Breast epithelium (tissue), 4 donors: ENCODE data around the gene RASSF10. TPM values are rescaled to one million over a fixed set of nuclear protein-coding genes. Genes with fewer than 3 reads are reported as not detected.
A peak's percentile ranks its signal among the peaks of the same experiment; 100 is the strongest.
"Not testable (repeated sequence)": the region's sequence is repeated elsewhere in the genome, so short reads cannot be mapped to it uniquely, and the experiment has no call there.

Source experiments
- DNase-seq, 2 donors: peaks; one replicate each; pipeline ENCODE4 v3.0.0-alpha.2; 2019; ENCODE audit warnings: low spot score in 2 of 2
- H3K27ac ChIP-seq, 2 donors: fragments of 200-600 bp; sonication (generic) in 1 of 2; one replicate each; pipeline ENCODE4 v1.5.1; 2016 to 2019; ENCODE audit warnings: mild to moderate bottlenecking in 1 of 2
- H3K27me3 ChIP-seq, 2 donors: fragments of 200-600 bp; sonication (generic) in 1 of 2; one replicate each; pipeline versions ENCODE4 v1.5.1 to v1.6.0; 2017 to 2019; ENCODE audit warnings: control low read depth in 1 of 2, mild to moderate bottlenecking in 1 of 2
- H3K36me3 ChIP-seq: fragments of 200-600 bp; one replicate; pipeline ENCODE4 v1.5.1; 2019
- H3K4me1 ChIP-seq, 2 donors: fragments of 200-600 bp; sonication (generic); one replicate each; pipeline ENCODE4 v1.5.1; 2016 to 2019; ENCODE audit warnings: control low read depth in 1 of 2
- H3K4me3 ChIP-seq, 3 donors: fragments of 200-600 bp; sonication (generic); 1 replicate in 2 of 3; 2 replicates in 1 of 3; pipeline ENCODE4 v1.5.1; 2016 to 2019; ENCODE audit warnings: mild to moderate bottlenecking in 3 of 3, moderate library complexity in 2 of 3
- H3K9me3 ChIP-seq, 2 donors: fragments of 200-600 bp; sonication (generic) in 1 of 2; one replicate each; pipeline ENCODE4 v1.5.1; 2016 to 2019; ENCODE audit warnings: control low read depth in 1 of 2
- POLR2A ChIP-seq: fragments of 450-650 bp; IDR thresholded peaks from one replicate; pipeline ENCODE4 v1.6.1; 2016; ENCODE audit warnings: antibody characterized with exemption, mild to moderate bottlenecking, moderate library complexity
- POLR2AphosphoS5 ChIP-seq, 3 donors: sonication (generic); formaldehyde crosslinking; IDR thresholded peaks; one replicate each; pipeline ENCODE4 v1.6.1; 2017; ENCODE audit warnings: antibody characterized with exemption in 3 of 3
- intact Hi-C: fragments of 100-400 bp; cut with DNase I; formaldehyde crosslinking; loops from one replicate; pipeline ENCODE4 v1.15.1; 2023; ENCODE audit warnings: low total_unique reads
- total RNA-seq, 3 donors: library from RNA; depleted of rRNA; stranded (reverse); fragments of >200 nt; gene quantifications; one replicate each; pipeline ENCODE4 v1.1.0, GENCODE V29; 2016
- TF ChIP-seq, protein P1 (sequence below), 3 donors: fragments of 450-650 bp; IDR thresholded peaks; one replicate each; pipeline ENCODE4 v1.5.1; 2016 to 2017; ENCODE audit warnings: antibody characterized with exemption in 3 of 3, mild to moderate bottlenecking in 3 of 3, moderate library complexity in 3 of 3

RASSF10 gene
- total RNA-seq, 3 donors from 2014 or later: 0.16 to 9.7 (median 3.9) TPM

DNA sequence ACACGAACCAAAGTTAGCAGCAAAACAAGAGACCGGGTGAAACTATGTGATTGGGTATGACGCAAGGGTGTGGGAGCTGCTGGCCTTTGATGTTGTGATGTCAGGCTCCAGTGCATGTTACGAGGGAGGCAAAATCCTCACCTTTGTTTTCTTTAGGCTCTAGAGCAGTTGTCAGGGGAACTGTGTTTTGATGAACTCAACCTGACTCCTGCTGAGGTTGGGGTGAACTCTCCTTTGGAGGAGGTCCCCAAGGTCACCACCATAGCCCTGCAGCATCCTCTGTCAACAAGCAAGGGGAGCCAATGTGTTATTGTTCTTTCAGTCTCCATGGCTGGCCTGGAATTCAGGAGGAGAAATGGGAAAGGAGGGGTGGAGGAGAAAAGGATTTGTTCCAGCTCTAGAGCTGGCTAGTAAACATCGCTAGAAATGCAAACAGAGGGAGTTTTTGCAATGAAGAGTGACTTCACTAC is 33.8 kb downstream of the RASSF10 start:
- no peaks in the 10 kb centered on the region for H3K9me3 ChIP-seq
- H3K4me3 ChIP-seq: no peak overlapping the region
- no peaks in the 10 kb centered on the region for H3K36me3 ChIP-seq
- DNase-seq: no peak
- H3K4me1 ChIP-seq: no peaks in the 10 kb centered on the region
- no peaks in the 10 kb centered on the region for H3K27me3 ChIP-seq
- intact Hi-C loops: no loop called here
- no peak for TF ChIP-seq POLR2AphosphoS5 (IDR thresholded peaks at IDR 0.05)
- TF ChIP-seq, protein P1, sequence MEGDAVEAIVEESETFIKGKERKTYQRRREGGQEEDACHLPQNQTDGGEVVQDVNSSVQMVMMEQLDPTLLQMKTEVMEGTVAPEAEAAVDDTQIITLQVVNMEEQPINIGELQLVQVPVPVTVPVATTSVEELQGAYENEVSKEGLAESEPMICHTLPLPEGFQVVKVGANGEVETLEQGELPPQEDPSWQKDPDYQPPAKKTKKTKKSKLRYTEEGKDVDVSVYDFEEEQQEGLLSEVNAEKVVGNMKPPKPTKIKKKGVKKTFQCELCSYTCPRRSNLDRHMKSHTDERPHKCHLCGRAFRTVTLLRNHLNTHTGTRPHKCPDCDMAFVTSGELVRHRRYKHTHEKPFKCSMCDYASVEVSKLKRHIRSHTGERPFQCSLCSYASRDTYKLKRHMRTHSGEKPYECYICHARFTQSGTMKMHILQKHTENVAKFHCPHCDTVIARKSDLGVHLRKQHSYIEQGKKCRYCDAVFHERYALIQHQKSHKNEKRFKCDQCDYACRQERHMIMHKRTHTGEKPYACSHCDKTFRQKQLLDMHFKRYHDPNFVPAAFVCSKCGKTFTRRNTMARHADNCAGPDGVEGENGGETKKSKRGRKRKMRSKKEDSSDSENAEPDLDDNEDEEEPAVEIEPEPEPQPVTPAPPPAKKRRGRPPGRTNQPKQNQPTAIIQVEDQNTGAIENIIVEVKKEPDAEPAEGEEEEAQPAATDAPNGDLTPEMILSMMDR (IDR thresholded peaks at IDR 0.05): no peak
- no peak for TF ChIP-seq POLR2A
- peak overlapping the region; percentile 13 to 23 for H3K27ac ChIP-seq

GRCh38 chr11:13043912-13044628 is 35.0 kb downstream of the RASSF10 start:
- Histone ChIP-seq H3K27ac (no peak overlapping the region), H3K4me1 (no peaks in the 10 kb centered on the region), H3K4me3 (no peak overlapping the region), H3K36me3 (no peaks in the 10 kb centered on the region), H3K9me3 (no peaks in the 10 kb centered on the region), H3K27me3 (no peaks in the 10 kb centered on the region)
- no peak for TF ChIP-seq POLR2AphosphoS5 (IDR thresholded peaks at IDR 0.05)
- TF ChIP-seq POLR2A: no peak
- TF ChIP-seq, protein P1 (IDR thresholded peaks at IDR 0.05): no peak
- intact Hi-C loops: no loop called here
- no peak for DNase-seq

DNA sequence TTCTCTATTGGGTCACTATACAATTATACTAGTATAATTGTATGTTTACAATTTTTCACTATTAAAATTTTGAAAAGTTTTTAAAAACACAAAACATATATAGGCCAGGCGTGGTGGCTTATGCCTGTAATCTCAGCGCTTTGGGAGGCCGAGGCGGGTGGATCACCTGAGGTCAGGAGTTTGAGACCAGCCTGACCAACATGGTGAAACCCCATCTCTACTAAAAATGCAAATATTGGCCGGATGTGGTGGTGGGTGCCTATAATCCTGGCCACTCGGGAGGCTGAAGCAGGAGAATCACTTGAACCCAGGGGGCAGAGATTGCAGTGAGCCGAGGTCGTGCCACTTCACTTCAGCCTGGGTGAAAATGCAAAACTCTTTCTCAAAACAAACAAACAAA is 36.0 kb downstream of the RASSF10 start:
- DNase-seq, H3K27me3 ChIP-seq, intact Hi-C loops, H3K36me3 ChIP-seq, H3K4me3 ChIP-seq, H3K27ac ChIP-seq, H3K9me3 ChIP-seq, H3K4me1 ChIP-seq: not testable (repeated sequence)

DNA sequence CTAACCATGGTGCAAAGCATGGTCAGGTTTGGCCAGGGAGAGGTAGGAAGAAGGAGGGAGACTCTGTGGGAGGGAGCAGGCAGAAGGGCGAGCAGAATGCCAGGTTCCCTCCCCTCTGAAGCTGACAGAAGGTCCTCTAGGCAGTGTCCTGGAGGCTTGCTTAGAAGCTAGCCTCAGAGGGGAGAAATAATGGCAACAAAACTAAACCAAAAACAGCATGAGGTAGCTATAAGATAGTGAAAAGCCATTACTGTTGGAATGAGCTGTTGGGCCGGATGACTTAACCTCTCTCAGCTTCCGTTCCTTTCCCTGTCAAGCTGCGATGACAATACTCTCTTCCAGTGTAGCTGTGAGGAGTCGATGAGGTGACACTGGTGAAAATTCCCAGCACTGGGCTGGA is 36.6 kb downstream of the RASSF10 start:
- Histone ChIP-seq H3K27me3 (no peaks in the 10 kb centered on the region), H3K4me1 (no peaks in the 10 kb centered on the region), H3K27ac (no peak overlapping the region), H3K4me3 (no peak overlapping the region), H3K36me3 (no peaks in the 10 kb centered on the region), H3K9me3 (no peaks in the 10 kb centered on the region)
- no peak for DNase-seq
- TF ChIP-seq POLR2AphosphoS5 (IDR thresholded peaks at IDR 0.05) (no peak), POLR2A (no peak)
- TF ChIP-seq, protein P1 (IDR thresholded peaks at IDR 0.05): no peak
- intact Hi-C loops: no loop called here

- intact Hi-C loops: loop anchor here (1.0 kb wide), 1 partner anchor 26 kb away; no protein-coding TSS in a partner anchor
- no peaks in the 10 kb centered on the region for H3K27me3 ChIP-seq
- DNase-seq: no peak
- no peaks in the 10 kb centered on the region for H3K9me3 ChIP-seq
- H3K4me1 ChIP-seq: no peaks in the 10 kb centered on the region
- H3K36me3 ChIP-seq: no peaks in the 10 kb centered on the region
- TF ChIP-seq POLR2A (no peak), POLR2AphosphoS5 (IDR thresholded peaks at IDR 0.05) (no peak)
- TF ChIP-seq, protein P1 (IDR thresholded peaks at IDR 0.05): no peak
- no peak overlapping the region for H3K27ac ChIP-seq
- no peak overlapping the region for H3K4me3 ChIP-seq
These were observed 37.8 kb downstream of the RASSF10 start for GRCh38 chr11:13046637-13047570.
